ENCODE measurements around the gene DHX30.

DNA sequence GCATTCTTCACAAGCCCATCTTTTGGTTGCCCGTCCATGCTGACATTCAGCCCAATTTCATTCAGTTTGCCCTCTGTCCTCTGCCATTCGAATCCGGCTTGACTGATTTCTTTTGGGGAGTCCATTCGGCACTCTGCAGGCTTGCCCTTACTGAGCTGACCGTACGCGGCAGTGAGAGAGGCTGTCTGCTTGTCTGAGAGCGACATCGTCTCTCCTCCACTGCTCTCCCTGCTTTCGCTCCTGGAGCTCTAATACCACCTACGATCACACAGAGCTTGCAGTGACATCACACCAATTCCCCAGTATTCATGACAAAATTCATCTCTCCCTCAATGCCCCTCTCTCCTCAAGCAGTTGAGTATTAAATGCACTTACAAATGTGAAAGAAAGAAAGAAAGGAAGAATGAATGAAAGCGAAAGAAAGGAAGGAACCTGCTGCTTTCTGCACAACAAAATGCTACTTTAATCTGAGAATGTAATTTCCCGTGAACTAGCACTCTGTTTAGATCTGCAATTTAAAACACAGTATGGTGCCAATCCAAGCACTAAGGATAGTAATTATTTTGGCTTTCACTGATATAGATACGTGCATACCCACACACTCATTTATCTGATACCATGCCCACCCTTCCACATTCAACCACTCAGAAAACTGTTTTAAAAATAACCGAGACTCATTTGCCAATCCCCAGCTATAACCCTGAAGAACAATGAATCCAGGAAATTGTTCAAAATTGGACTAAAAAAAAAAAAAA lies 89.5 kb downstream of the DHX30 start:
- TF ChIP-seq CTCF (IDR thresholded peaks at IDR 0.05 in 4 of 5, conservative IDR thresholded peaks at IDR 0.05 in 1 of 5) (no peak), POLR2A (IDR thresholded peaks at IDR 0.05) (no peak)
